K562 (cell line): ENCODE measurements around the gene HTR5A. TPM values are rescaled to one million over a fixed set of nuclear protein-coding genes. Genes with fewer than 3 reads are reported as not detected.

ENCODE experiments used
- ATAC-seq: fragments of 200-7000 bp; cut with Tn5 transposase; 3 replicates; pipeline ENCODE4 v1.9.1; 2020; ENCODE audit warnings: moderate library complexity
- BruUV-seq: library from RNA; stranded (reverse); fragments of 400-500 nt; replicated peaks from 2 replicates; lab custom pipeline; 2021; lab: Mats Ljungman, UMichigan
- CTCF ChIA-PET: fragments of 300-600 bp; formaldehyde crosslinking; extraction: SDS; loops from one replicate; lab custom pipeline; 2021; ENCODE audit warnings: low intra/inter-chr PET ratio; lab: Yijun Ruan, JAX
- POLR2A ChIA-PET: fragments of 300-600, 350-650 bp; sonication (Branson Sonifier 250); formaldehyde crosslinking; extraction: SDS; loops from one replicate; lab custom pipeline; 2021; ENCODE audit warnings: antibody characterized with exemption, inconsistent platforms; lab: Yijun Ruan, JAX
- DNase-seq, 4 experiments: peaks; one replicate each; pipeline versions ENCODE4 v3.0.0 to v3.0.0-alpha.2; 2011 to 2018; ENCODE audit warnings: low spot score in 3 of 4, mixed read lengths in 3 of 4; ENCODE audit errors: extremely low read depth in 1 of 4
- FAIRE-seq: peaks from 2 replicates; lab custom pipeline; 2011; peaks lifted over from hg19 to GRCh38; lab: Jason Lieb, UNC
- H2AFZ ChIP-seq: 2 replicates; pipeline ENCODE4 v1.6.0; 2011; ENCODE audit warnings: low read depth, low read length, control low read depth, inconsistent platforms
- H3K27ac ChIP-seq: fragments of 200-600 bp; 3 replicates; pipeline ENCODE4 v1.8.0; 2011; ENCODE audit warnings: low read depth, mild to moderate bottlenecking, control low read depth, inconsistent platforms, low read length, moderate library complexity, mixed read lengths; ENCODE audit errors: extremely low read depth
- H3K27me3 ChIP-seq, 2 experiments: fragments of 300-600 bp in 1 of 2; 2 replicates in 1 of 2; 3 replicates in 1 of 2; pipeline versions ENCODE4 v1.6.0 to v1.8.0; 2011; ENCODE audit warnings: inconsistent platforms in 2 of 2, low read length in 2 of 2, mild to moderate bottlenecking in 1 of 2, mixed read lengths in 1 of 2, moderate library complexity in 1 of 2; ENCODE audit not compliant: control insufficient read depth in 2 of 2, insufficient read depth in 2 of 2
- H3K36me3 ChIP-seq: fragments of 300-600 bp; 3 replicates; pipeline ENCODE4 v1.8.0; 2011; ENCODE audit warnings: mild to moderate bottlenecking, low read length, inconsistent platforms; ENCODE audit not compliant: control insufficient read depth, insufficient read depth
- H3K4me1 ChIP-seq, 2 experiments: fragments of 200-600 bp in 1 of 2; replicated peaks in 1 of 2; 2 replicates in 1 of 2; 3 replicates in 1 of 2; pipeline versions ENCODE4 v1.5.1 to v1.8.0; 2011; ENCODE audit warnings: inconsistent platforms in 2 of 2, low read length in 2 of 2, mild to moderate bottlenecking in 1 of 2, mixed read lengths in 1 of 2, moderate library complexity in 1 of 2; ENCODE audit not compliant: control insufficient read depth in 2 of 2, insufficient read depth in 2 of 2
- H3K4me2 ChIP-seq: 2 replicates; pipeline ENCODE4 v1.6.1; 2011; ENCODE audit warnings: low read length, control low read depth, inconsistent platforms, mixed read lengths; ENCODE audit not compliant: insufficient read depth
- H3K4me3 ChIP-seq: fragments of 200-600 bp; sonication (generic), shearing (Covaris generic); 2 replicates; pipeline ENCODE4 v1.5.1; 2016; ENCODE audit warnings: control low read depth, inconsistent platforms
- H3K79me2 ChIP-seq: fragments of 200-600 bp; 3 replicates; pipeline ENCODE4 v1.8.0; 2011; ENCODE audit warnings: low read length, inconsistent platforms; ENCODE audit not compliant: control insufficient read depth, insufficient read depth
- H3K9ac ChIP-seq, 2 experiments: 2 replicates each; pipeline versions ENCODE4 v1.6.0 to v1.6.1; 2011; ENCODE audit warnings: low read depth in 2 of 2, low read length in 2 of 2, control low read depth in 1 of 2, inconsistent platforms in 1 of 2, mild to moderate bottlenecking in 1 of 2, mixed read lengths in 1 of 2; ENCODE audit not compliant: insufficient read depth in 1 of 2
- H3K9me1 ChIP-seq: one replicate; pipeline ENCODE4 v1.6.0; 2011; ENCODE audit warnings: inconsistent platforms, mild to moderate bottlenecking, low read length, moderate library complexity; ENCODE audit not compliant: control insufficient read depth, insufficient read depth
- H3K9me3 ChIP-seq: replicated peaks from 2 replicates; pipeline ENCODE4 v1.5.1; 2011; ENCODE audit warnings: low read depth, low read length, inconsistent platforms; ENCODE audit not compliant: control insufficient read depth, insufficient read depth
- H4K20me1 ChIP-seq: replicated peaks from 2 replicates; pipeline ENCODE4 v1.6.1; 2011; ENCODE audit warnings: low read length, inconsistent platforms, mixed read lengths; ENCODE audit not compliant: control insufficient read depth, insufficient read depth
- FOS ChIP-seq: IDR thresholded peaks from 3 replicates; pipeline ENCODE4 v1.6.1; 2011; ENCODE audit not compliant: insufficient read length; ENCODE audit errors: extremely low read depth
- KLF1 ChIP-seq: fragments of 450-650 bp; IDR thresholded peaks from 2 replicates; pipeline ENCODE4 v1.6.1; 2016; ENCODE audit warnings: missing genetic modification characterization, missing compliant biosample characterization
- PYGO2 ChIP-seq: fragments of 450-650 bp; IDR thresholded peaks from 2 replicates; pipeline ENCODE4 v1.6.1; 2016; ENCODE audit warnings: mild to moderate bottlenecking, missing genetic modification characterization, moderate library complexity, missing compliant biosample characterization
- RBM17 ChIP-seq: fragments of 200-400 bp; formaldehyde crosslinking; IDR thresholded peaks from 2 replicates; pipeline ENCODE4 v1.6.1; 2017; ENCODE audit warnings: low read depth, mild to moderate bottlenecking, low read length, borderline replicate concordance
- STAT5B ChIP-seq: fragments of 250-450 bp; sonication (Bioruptor Pico); IDR thresholded peaks from 2 replicates; pipeline ENCODE4 v1.8.0; 2021; ENCODE audit warnings: mild to moderate bottlenecking, inconsistent platforms
- ZBED1 ChIP-seq: IDR thresholded peaks from 2 replicates; pipeline ENCODE4 v1.6.1; 2014
- WGBS: fragments of 100-300 bp; shearing (Covaris generic); methylation state at CpG from one replicate; pipeline ENCODE4 v1.1.6; 2016; ENCODE audit warnings: low coverage, mixed read lengths; ENCODE audit not compliant: insufficient coverage; ENCODE audit errors: missing lambda C conversion rate; 5-methylcytosine and 5-hydroxymethylcytosine counted together
- in situ Hi-C: fragments of 300-500 bp; cut with MboI; formaldehyde crosslinking; loops from 4 replicates; pipeline ENCODE4 v1.15.0; 2018; ENCODE audit warnings: inconsistent platforms, mixed read lengths
- intact Hi-C: fragments of 100-400 bp; cut with micrococcal nuclease; formaldehyde crosslinking; loops from 2 replicates; pipeline ENCODE4 v1.14.2; 2022
- polyA plus RNA-seq, 8 experiments: library from polyadenylated mRNA; depleted of rRNA in 4 of 8; stranded (reverse) in 5 of 8; unstranded in 3 of 8; fragments of >200 nt; fragmentation: Nextera tagmentation in 2 of 8; fragmentation: Illumina TruSeq in 1 of 8; extraction: Ambion mirVana in 2 of 8; extraction: Trizol in 1 of 8; gene quantifications; 2 replicates each; pipeline versions ENCODE4 v1.2.1 to v1.2.3, GENCODE V29; 2011 to 2014; ENCODE audit warnings: inconsistent platforms in 1 of 8, missing spikeins in 1 of 8
- total RNA-seq, 7 experiments: library from RNA; depleted of rRNA in 6 of 7; stranded (reverse); fragments of >200 nt in 6 of 7; fragmentation: Illumina TruSeq in 2 of 7; extraction: Trizol in 2 of 7; gene quantifications; 2 replicates each; pipeline versions ENCODE4 v1.2.1 to v1.2.3, GENCODE V29; 2011 to 2021; ENCODE audit warnings: low replicate concordance in 1 of 7
- TF ChIP-seq, protein P1 (sequence below), 2 experiments: fragments of 450-650 bp; IDR thresholded peaks; 2 replicates each; pipeline ENCODE4 v1.6.1; 2016
- TF ChIP-seq, protein P2 (sequence below): fragments of 450-650 bp; IDR thresholded peaks from 2 replicates; pipeline ENCODE4 v1.6.1; 2016
- TF ChIP-seq, protein P3 (sequence below): fragments of 450-650 bp; IDR thresholded peaks from 2 replicates; pipeline ENCODE4 v1.6.1; 2016; ENCODE audit warnings: low read depth, mild to moderate bottlenecking, moderate library complexity
- TF ChIP-seq, protein P4 (sequence below): fragments of 250-450 bp; sonication (Bioruptor Pico); IDR thresholded peaks from 2 replicates; pipeline ENCODE4 v1.5.0; 2020; ENCODE audit warnings: mild to moderate bottlenecking, borderline replicate concordance
- TF ChIP-seq, protein P5 (sequence below): fragments of 450-650 bp; formaldehyde crosslinking; IDR thresholded peaks from 2 replicates; pipeline ENCODE4 v1.4.0; 2022; ENCODE audit warnings: mild to moderate bottlenecking, moderate library complexity
- TF ChIP-seq, protein P6 (sequence below): fragments of 450-650 bp; IDR thresholded peaks from 2 replicates; pipeline ENCODE4 v1.6.1; 2017; ENCODE audit warnings: antibody characterized with exemption

The HTR5A gene
- total and polyA plus RNA-seq, 9 of the 15 experiments (the other 6 are each of a cell fraction or from before 2014, with no cell fraction given): 0.06 TPM; not detected in 8

DNA sequence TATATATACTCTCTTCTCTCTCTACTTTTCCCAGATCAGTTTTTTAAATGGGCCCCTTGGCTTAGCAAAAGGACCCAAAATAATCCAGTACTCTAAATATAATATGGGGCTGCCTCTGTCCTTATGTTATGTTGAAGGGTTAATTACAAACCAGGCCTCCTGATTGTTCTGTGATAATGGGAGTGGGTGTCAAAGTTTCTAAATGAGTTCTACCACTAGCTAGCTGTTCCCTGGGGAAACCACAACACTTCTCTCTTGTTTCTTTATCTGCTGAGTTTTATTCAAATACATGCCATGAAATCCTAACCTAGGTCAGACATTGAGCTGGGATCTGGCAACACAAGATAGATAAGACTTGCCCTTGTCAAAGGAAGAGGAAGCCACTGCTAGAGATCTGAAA lies 3.8 kb downstream of the HTR5A start (continued):
- TF ChIP-seq STAT5B (CRISPR knock-in tag) (no peak), PYGO2 (tag) (no peak), RBM17 (no peak)
- TF ChIP-seq, protein P1, sequence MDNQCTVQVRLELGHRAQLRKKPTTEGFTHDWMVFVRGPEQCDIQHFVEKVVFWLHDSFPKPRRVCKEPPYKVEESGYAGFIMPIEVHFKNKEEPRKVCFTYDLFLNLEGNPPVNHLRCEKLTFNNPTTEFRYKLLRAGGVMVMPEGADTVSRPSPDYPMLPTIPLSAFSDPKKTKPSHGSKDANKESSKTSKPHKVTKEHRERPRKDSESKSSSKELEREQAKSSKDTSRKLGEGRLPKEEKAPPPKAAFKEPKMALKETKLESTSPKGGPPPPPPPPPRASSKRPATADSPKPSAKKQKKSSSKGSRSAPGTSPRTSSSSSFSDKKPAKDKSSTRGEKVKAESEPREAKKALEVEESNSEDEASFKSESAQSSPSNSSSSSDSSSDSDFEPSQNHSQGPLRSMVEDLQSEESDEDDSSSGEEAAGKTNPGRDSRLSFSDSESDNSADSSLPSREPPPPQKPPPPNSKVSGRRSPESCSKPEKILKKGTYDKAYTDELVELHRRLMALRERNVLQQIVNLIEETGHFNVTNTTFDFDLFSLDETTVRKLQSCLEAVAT (IDR thresholded peaks at IDR 0.05): no peak
- TF ChIP-seq, protein P2, sequence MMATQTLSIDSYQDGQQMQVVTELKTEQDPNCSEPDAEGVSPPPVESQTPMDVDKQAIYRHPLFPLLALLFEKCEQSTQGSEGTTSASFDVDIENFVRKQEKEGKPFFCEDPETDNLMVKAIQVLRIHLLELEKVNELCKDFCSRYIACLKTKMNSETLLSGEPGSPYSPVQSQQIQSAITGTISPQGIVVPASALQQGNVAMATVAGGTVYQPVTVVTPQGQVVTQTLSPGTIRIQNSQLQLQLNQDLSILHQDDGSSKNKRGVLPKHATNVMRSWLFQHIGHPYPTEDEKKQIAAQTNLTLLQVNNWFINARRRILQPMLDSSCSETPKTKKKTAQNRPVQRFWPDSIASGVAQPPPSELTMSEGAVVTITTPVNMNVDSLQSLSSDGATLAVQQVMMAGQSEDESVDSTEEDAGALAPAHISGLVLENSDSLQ: no peak
- TF ChIP-seq, protein P3, sequence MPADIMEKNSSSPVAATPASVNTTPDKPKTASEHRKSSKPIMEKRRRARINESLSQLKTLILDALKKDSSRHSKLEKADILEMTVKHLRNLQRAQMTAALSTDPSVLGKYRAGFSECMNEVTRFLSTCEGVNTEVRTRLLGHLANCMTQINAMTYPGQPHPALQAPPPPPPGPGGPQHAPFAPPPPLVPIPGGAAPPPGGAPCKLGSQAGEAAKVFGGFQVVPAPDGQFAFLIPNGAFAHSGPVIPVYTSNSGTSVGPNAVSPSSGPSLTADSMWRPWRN: no peak

DNA sequence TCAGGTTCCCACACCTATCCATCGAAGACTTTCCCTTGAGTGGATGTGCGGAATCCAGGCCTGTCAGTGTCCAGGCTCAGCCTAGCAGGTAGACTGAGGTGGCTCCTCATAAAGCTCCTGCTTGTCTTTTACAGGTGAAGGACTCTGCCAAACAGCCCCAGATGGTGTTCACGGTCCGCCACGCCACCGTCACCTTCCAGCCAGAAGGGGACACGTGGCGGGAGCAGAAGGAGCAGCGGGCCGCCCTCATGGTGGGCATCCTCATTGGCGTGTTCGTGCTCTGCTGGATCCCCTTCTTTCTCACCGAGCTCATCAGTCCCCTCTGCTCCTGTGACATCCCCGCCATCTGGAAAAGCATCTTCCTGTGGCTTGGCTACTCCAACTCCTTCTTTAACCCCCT lies 13.9 kb downstream of the HTR5A start:
- no peak overlapping the region for H3K4me3 ChIP-seq
- no peaks in the 10 kb centered on the region for H3K36me3 ChIP-seq
- H3K4me2 ChIP-seq: no peak overlapping the region
- in situ Hi-C loops: no loop called here
- H3K9ac ChIP-seq: no peak overlapping the region
- FAIRE-seq (no peak), DNase-seq (no peak), ATAC-seq (no peak)
- intact Hi-C loops: no loop called here
- H3K27ac ChIP-seq: no peak overlapping the region
- H3K4me1 ChIP-seq: no peaks in the 10 kb centered on the region
- no peaks in the 10 kb centered on the region for H3K9me3 ChIP-seq
- peaks cover 12 to 44% of the 10 kb centered on the region in 2 experiments for H3K27me3 ChIP-seq
- H2AFZ ChIP-seq: no peak overlapping the region
- H3K9me1 ChIP-seq: no peaks in the 10 kb centered on the region
- ChIA-PET POLR2A (no interaction called here), CTCF (no interaction called here)
- WGBS: 2% methylated on average over 14 of the region's 14 CpGs
- H3K79me2 ChIP-seq: no peaks in the 10 kb centered on the region
- no TSS peak for BruUV-seq
- H4K20me1 ChIP-seq: peaks cover 3% of the 10 kb centered on the region; the same call in 1 of the 2 replicates
- TF ChIP-seq ZBED1 (no peak), KLF1 (no peak), FOS (no peak)
- TF ChIP-seq, protein P4, sequence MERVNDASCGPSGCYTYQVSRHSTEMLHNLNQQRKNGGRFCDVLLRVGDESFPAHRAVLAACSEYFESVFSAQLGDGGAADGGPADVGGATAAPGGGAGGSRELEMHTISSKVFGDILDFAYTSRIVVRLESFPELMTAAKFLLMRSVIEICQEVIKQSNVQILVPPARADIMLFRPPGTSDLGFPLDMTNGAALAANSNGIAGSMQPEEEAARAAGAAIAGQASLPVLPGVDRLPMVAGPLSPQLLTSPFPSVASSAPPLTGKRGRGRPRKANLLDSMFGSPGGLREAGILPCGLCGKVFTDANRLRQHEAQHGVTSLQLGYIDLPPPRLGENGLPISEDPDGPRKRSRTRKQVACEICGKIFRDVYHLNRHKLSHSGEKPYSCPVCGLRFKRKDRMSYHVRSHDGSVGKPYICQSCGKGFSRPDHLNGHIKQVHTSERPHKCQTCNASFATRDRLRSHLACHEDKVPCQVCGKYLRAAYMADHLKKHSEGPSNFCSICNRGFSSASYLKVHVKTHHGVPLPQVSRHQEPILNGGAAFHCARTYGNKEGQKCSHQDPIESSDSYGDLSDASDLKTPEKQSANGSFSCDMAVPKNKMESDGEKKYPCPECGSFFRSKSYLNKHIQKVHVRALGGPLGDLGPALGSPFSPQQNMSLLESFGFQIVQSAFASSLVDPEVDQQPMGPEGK (CRISPR knock-in tag): no peak
- TF ChIP-seq, protein P5, sequence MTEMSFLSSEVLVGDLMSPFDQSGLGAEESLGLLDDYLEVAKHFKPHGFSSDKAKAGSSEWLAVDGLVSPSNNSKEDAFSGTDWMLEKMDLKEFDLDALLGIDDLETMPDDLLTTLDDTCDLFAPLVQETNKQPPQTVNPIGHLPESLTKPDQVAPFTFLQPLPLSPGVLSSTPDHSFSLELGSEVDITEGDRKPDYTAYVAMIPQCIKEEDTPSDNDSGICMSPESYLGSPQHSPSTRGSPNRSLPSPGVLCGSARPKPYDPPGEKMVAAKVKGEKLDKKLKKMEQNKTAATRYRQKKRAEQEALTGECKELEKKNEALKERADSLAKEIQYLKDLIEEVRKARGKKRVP (CRISPR knock-in tag): no peak
- TF ChIP-seq, protein P6, sequence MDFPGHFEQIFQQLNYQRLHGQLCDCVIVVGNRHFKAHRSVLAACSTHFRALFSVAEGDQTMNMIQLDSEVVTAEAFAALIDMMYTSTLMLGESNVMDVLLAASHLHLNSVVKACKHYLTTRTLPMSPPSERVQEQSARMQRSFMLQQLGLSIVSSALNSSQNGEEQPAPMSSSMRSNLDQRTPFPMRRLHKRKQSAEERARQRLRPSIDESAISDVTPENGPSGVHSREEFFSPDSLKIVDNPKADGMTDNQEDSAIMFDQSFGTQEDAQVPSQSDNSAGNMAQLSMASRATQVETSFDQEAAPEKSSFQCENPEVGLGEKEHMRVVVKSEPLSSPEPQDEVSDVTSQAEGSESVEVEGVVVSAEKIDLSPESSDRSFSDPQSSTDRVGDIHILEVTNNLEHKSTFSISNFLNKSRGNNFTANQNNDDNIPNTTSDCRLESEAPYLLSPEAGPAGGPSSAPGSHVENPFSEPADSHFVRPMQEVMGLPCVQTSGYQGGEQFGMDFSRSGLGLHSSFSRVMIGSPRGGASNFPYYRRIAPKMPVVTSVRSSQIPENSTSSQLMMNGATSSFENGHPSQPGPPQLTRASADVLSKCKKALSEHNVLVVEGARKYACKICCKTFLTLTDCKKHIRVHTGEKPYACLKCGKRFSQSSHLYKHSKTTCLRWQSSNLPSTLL: no peak
